ENCODE results near the gene INAFM1. TPM values are rescaled to one million over a fixed set of nuclear protein-coding genes. Genes with fewer than 3 reads are reported as not detected.
A peak's percentile ranks its signal among the peaks of the same experiment; 100 is the strongest.

INAFM1 gene
- total RNA-seq, 1 donor from 2014 or later: 12.2 TPM

GRCh38 chr19:47256693-47257410, 17.8 kb upstream of the INAFM1 start:
- H3K27ac ChIP-seq (replicated peaks): peak overlapping the region; percentile 96
- intact Hi-C loops (cut with micrococcal nuclease): no loop called here
- TF ChIP-seq CTCF (IDR thresholded peaks at IDR 0.05; ENCODE audit: borderline replicate concordance): no peak
- H3K36me3 ChIP-seq: peaks cover 34% of the 10 kb centered on the region
- H3K4me3 ChIP-seq: peak overlapping the region; percentile 75
- H3K4me1 ChIP-seq: peaks cover 35% of the 10 kb centered on the region
- no peaks in the 10 kb centered on the region for H3K27me3 ChIP-seq (ENCODE audit: low read depth)
- peak; percentile 100 for DNase-seq
- H3K9me3 ChIP-seq (replicated peaks): no peaks in the 10 kb centered on the region

GRCh38 chr19:47257411-47258169, 17.1 kb upstream of the INAFM1 start:
- Histone ChIP-seq H3K4me3 (peak overlapping the region; percentile 75), H3K4me1 (peaks cover 35% of the 10 kb centered on the region), H3K9me3 (replicated peaks) (no peaks in the 10 kb centered on the region), H3K27me3 (ENCODE audit: low read depth) (no peaks in the 10 kb centered on the region), H3K27ac (replicated peaks) (peak overlapping the region; percentile 96), H3K36me3 (peaks cover 42% of the 10 kb centered on the region)
- intact Hi-C loops (cut with micrococcal nuclease): no loop called here
- no peak for TF ChIP-seq CTCF (IDR thresholded peaks at IDR 0.05; ENCODE audit: borderline replicate concordance)
- DNase-seq: no peak

- H3K36me3 ChIP-seq: peaks cover 50% of the 10 kb centered on the region
- intact Hi-C loops (cut with micrococcal nuclease): no loop called here
- no peaks in the 10 kb centered on the region for H3K27me3 ChIP-seq (ENCODE audit: low read depth)
- no peak for DNase-seq
- H3K27ac ChIP-seq (replicated peaks): peak overlapping the region; percentile 96
- peaks cover 35% of the 10 kb centered on the region for H3K4me1 ChIP-seq
- TF ChIP-seq CTCF (IDR thresholded peaks at IDR 0.05; ENCODE audit: borderline replicate concordance): no peak
- H3K4me3 ChIP-seq: peak overlapping the region; percentile 75
- H3K9me3 ChIP-seq (replicated peaks): no peaks in the 10 kb centered on the region
Measured at GRCh38 chr19:47258434-47258833, 16.3 kb upstream of the INAFM1 start.

- peak overlapping the region; percentile 96 for H3K27ac ChIP-seq (replicated peaks)
Measured at GRCh38 chr19:47258895-47259555, 15.7 kb upstream of the INAFM1 start.

More at GRCh38 chr19:47258895-47259555, 15.7 kb upstream of the INAFM1 start:
- H3K9me3 ChIP-seq (replicated peaks): no peaks in the 10 kb centered on the region
- peaks cover 56% of the 10 kb centered on the region for H3K36me3 ChIP-seq
- DNase-seq: no peak
- no peak overlapping the region for H3K4me3 ChIP-seq
- no peaks in the 10 kb centered on the region for H3K27me3 ChIP-seq (ENCODE audit: low read depth)
- intact Hi-C loops (cut with micrococcal nuclease): no loop called here
- no peak for TF ChIP-seq CTCF (IDR thresholded peaks at IDR 0.05; ENCODE audit: borderline replicate concordance)
- peaks cover 35% of the 10 kb centered on the region for H3K4me1 ChIP-seq

Measured in left ventricle myocardium inferior (tissue), 1 donor.